IPS DF 4.7 (cell line): ENCODE measurements around the gene LAP3.
A peak's percentile ranks its signal among the peaks of the same experiment; 100 is the strongest.
"Not testable (repeated sequence)": the region's sequence is repeated elsewhere in the genome, so short reads cannot be mapped to it uniquely, and the experiment has no call there.

Experiments used
- DNase-seq: peaks from one replicate; pipeline ENCODE4 v3.0.0-alpha.2; 2013; ENCODE audit warnings: low spot score; ENCODE audit errors: extremely low read depth

LAP3 gene

GRCh38 chr4:17561195-17561909, 15.6 kb upstream of the LAP3 start:
- DNase-seq = no peak

GRCh38 chr4:17562157-17562556, 14.8 kb upstream of the LAP3 start:
- no peak for DNase-seq

- DNase-seq = no peak
Measured at GRCh38 chr4:17565846-17566245, 11.2 kb upstream of the LAP3 start.

- no peak for DNase-seq
Measured at GRCh38 chr4:17567271-17567670, 9.7 kb upstream of the LAP3 start.

- DNase-seq = no peak
Measured at GRCh38 chr4:17574206-17574605, 2.8 kb upstream of the LAP3 start.

- not testable (repeated sequence) for DNase-seq
Measured at GRCh38 chr4:17575177-17575576, 1.8 kb upstream of the LAP3 start.

DNA sequence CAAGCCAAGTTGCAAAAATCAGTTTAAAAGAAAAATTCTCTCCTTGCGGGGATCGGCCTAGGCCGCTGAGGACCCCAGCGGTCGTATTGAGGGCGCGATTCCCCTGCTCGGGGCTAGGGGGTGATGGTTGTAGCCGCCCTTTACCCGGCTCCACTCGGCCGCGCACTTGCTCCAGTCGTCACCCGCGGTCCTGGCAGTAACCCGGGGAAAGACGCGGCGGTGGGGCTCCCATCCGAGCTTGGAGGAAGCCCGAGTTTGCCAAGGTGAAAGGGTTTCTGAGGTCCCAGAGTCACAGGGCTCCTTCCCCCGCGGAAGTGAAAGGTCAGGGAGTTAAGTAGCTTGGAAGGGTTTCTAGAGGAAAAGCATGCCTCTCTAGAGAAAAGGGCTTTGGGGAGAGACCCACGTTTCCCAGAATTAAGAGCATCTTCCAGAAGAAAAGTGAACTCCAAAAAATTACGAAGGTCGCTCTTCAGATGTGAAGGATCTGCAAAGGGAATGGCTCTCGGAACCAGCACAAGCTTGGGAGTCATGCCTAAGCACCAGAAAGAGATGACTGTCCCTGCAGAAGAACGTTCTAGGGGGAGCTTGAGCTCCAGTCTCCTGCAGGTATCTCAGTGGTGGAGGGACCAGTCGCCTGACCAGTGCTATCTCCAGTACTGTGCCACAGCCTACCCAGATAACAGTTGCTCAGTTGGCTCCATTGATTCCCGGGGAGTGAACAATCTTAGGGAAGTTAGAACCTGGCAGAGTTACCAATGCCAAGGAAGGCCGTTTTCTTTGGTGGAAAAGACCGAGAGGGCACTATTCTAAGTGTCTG, 875 bp downstream of the LAP3 start:
- DNase-seq = no peak

DNA sequence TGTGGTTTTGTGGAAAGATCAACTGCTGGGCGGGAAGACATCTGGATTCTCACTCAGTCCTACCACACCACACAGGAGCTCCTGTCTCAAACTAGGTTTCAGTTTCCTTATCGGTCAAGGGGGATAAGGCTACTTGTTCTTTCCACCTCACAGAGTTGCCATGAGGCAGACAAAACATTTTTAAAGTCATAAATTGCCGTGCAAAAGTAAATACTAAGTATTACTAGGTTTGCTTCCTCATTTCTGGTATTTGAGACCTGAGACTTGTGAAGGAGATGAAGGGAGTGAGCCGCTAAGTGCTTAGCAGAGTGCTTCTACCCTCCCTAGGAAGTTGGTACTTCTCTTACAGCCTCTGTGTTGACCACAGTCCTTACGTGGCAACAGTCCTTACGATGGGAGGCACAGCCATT, 1.5 kb downstream of the LAP3 start:
- DNase-seq = no peak

- DNase-seq = no peak
Measured at GRCh38 chr4:17580969-17581368, 4.0 kb downstream of the LAP3 start.

- DNase-seq = no peak
Measured at GRCh38 chr4:17583276-17583675, 6.3 kb downstream of the LAP3 start.

DNA sequence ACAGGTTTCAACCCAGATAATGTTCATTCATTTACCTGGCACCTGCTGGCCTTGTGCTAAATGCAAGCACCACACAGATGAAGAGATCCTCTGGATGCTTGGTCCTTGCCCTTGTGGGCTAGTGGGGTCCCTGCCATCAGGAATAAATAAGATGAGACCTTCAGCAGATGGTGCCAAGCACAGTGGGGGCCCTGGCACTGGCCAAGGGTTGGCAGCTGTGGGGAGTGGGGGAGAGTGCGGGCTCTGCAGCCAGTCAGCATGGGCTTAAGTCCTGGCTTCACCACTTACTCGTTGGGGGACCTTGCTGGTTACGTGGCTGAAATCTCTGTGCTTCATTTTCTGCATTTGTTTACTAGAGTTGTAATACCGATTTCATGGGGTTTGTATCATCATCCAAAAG, 6.9 kb downstream of the LAP3 start:
- DNase-seq = no peak

DNA sequence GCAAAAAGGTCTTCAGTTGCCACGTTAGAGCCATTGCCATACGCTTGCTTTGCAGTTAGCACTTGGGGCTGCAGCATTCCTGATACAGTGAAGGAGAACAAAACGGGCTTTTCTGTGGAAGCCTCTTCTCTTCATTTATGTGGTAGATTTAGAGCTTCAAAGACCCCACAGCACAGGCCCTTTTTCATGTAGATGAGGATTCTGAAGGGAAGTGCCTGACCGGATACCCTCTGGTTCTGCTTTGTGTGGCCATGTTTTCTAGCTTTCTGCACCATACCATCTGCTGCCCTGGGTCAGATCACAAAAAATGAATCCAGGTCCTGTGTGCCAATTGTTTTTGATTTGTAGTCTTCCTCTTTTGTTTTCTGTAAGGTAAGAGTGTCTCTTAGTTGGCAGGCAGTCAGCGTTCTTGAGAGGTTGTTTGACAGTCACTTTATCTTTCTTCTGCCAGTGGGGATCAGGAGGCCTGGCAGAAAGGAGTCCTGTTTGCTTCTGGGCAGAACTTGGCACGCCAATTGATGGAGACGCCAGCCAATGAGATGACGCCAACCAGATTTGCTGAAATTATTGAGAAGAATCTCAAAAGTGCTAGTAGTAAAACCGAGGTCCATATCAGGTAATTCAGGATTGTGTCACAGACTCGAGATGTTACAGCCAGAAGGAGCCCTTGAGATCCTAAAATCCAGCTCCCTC, 7.7 kb downstream of the LAP3 start:
- no peak for DNase-seq

GRCh38 chr4:17587094-17587822, 10.3 kb downstream of the LAP3 start:
- DNase-seq = no peak

- no peak for DNase-seq
Measured at GRCh38 chr4:17589355-17589754, 12.4 kb downstream of the LAP3 start.

- no peak for DNase-seq
Measured at GRCh38 chr4:17595471-17596005, 18.5 kb downstream of the LAP3 start.

GRCh38 chr4:17597517-17597916, 20.5 kb downstream of the LAP3 start:
- DNase-seq = no peak

GRCh38 chr4:17599826-17600225, 22.8 kb downstream of the LAP3 start:
- no peak for DNase-seq

DNA sequence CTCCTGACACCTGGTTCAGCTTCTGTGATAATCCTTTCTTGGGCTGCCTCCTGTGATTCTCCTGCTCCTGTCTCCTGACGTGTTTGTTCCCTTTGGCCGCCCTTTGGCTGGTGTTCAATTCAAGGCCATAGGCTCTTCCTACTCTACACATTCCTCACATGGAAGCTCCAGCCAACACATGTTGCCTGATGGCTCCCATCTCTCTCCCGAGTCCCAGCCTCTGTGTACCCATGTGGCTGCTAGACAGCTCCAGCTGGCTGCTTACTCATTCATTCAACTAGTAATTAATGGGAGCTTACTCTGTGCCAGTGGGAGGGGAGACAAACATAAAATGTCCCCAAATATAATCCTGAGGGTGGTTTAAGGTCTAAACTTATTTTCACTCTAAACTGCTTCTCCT, 28.2 kb downstream of the LAP3 start:
- no peak for DNase-seq

- DNase-seq = no peak
Measured at GRCh38 chr4:17613761-17614415, 36.9 kb downstream of the LAP3 start.

- DNase-seq = peak; percentile 82
Measured at GRCh38 chr4:17614416-17615299, 37.7 kb downstream of the LAP3 start, which contains the start of gene MED28. MED28 (plus strand) TSS chr4:17614641; CDS start chr4:17614655, 14 bp downstream.
